Activated CD4-positive, alpha-beta T cell treated with anti-CD3 and anti-CD28 coated beads for 24 hours (primary cell): Measurements from ENCODE around the gene SORL1.
"Not testable (repeated sequence)": the region's sequence is repeated elsewhere in the genome, so short reads cannot be mapped to it uniquely, and the experiment has no call there.

Experiments
- DNase-seq, 2 donors: peaks; one replicate each; pipeline ENCODE4 v3.0.0-alpha.2; 2020; ENCODE audit warnings: low read depth in 2 of 2

Gene SORL1, protein sequence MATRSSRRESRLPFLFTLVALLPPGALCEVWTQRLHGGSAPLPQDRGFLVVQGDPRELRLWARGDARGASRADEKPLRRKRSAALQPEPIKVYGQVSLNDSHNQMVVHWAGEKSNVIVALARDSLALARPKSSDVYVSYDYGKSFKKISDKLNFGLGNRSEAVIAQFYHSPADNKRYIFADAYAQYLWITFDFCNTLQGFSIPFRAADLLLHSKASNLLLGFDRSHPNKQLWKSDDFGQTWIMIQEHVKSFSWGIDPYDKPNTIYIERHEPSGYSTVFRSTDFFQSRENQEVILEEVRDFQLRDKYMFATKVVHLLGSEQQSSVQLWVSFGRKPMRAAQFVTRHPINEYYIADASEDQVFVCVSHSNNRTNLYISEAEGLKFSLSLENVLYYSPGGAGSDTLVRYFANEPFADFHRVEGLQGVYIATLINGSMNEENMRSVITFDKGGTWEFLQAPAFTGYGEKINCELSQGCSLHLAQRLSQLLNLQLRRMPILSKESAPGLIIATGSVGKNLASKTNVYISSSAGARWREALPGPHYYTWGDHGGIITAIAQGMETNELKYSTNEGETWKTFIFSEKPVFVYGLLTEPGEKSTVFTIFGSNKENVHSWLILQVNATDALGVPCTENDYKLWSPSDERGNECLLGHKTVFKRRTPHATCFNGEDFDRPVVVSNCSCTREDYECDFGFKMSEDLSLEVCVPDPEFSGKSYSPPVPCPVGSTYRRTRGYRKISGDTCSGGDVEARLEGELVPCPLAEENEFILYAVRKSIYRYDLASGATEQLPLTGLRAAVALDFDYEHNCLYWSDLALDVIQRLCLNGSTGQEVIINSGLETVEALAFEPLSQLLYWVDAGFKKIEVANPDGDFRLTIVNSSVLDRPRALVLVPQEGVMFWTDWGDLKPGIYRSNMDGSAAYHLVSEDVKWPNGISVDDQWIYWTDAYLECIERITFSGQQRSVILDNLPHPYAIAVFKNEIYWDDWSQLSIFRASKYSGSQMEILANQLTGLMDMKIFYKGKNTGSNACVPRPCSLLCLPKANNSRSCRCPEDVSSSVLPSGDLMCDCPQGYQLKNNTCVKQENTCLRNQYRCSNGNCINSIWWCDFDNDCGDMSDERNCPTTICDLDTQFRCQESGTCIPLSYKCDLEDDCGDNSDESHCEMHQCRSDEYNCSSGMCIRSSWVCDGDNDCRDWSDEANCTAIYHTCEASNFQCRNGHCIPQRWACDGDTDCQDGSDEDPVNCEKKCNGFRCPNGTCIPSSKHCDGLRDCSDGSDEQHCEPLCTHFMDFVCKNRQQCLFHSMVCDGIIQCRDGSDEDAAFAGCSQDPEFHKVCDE (N-terminal part only)

DNA sequence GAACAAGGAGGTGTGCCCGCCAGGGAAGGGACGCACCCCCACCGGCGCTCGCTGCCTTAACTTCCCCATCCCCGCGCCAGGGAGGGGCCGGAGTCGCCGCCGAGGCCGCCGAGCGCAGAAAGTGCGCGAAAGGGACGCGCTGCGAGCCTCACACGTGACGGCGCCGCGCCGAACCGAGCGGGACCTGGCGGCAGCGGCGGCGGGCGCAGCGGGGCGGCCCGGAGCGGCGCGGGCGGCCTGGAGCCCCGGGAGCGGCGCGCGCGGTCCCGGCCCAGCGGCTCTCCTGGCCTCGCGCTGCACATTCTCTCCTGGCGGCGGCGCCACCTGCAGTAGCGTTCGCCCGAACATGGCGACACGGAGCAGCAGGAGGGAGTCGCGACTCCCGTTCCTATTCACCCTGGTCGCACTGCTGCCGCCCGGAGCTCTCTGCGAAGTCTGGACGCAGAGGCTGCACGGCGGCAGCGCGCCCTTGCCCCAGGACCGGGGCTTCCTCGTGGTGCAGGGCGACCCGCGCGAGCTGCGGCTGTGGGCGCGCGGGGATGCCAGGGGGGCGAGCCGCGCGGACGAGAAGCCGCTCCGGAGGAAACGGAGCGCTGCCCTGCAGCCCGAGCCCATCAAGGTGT lies at the start of gene SORL1:
TSS of gene SORL1 (plus strand) at position 329 of the 623 bp plus-strand sequence. CDS start at position 347, 18 bp downstream.
- DNase-seq = peak in 1 of 2 donors; percentile 65

DNA sequence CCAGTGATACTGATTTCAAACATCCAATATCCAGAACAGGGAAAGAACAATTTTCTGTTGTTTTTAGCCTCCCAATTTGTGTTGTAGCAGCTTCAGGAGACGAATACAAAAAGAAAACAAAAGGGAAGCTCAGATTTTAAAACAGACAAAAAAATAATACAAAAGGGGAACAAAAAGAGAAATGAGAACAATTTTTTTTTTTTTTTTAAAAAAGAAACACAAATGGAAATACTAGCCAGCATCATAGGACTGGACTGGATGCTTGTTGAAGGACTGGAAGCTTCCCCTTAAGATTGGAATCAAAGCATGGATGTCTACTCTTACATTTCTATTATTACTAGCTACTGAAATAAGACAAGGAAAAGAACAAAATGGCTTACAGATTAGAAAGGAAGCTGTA lies 46.5 kb upstream of the SORL1 start:
- no peak for DNase-seq

DNA sequence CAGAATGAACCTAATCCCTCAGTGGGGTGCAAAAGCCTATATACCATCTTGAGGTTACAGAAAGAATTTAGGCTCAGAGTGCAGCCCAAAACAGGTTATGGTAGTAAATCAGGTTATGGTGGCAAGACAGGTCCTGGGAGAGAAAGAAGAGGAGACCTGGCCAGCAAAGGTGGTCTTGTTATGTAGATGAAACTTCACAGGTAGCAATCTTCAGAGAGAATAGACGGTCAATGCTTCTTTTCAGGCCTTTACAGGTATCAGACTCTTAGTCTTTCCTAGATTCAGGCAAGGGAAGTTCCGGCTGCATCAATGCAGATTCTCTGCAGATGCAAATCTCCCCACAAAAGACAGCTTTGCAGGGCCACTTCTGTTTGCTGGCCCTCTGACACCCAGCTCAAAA lies 45.8 kb upstream of the SORL1 start:
- DNase-seq = no peak

DNA sequence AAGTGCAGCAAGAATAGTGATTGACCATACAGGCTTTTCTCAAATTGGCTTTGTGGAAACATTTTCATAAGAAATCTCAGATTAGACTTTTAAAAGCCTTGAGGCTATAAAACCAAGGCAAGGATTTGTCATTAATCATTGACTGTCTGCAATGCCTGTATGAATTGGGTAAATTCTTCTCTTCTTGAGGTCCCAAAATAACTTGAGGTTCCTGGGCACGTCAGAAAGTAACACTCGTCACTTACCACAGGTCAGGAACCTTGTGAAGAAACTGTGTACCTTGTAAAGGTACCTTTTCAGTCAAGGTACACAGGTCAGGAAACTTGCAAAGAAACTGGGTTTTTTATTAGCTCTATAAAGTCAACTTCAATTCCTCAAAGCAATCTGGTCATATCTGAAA lies 43.3 kb upstream of the SORL1 start:
- DNase-seq = no peak

DNA sequence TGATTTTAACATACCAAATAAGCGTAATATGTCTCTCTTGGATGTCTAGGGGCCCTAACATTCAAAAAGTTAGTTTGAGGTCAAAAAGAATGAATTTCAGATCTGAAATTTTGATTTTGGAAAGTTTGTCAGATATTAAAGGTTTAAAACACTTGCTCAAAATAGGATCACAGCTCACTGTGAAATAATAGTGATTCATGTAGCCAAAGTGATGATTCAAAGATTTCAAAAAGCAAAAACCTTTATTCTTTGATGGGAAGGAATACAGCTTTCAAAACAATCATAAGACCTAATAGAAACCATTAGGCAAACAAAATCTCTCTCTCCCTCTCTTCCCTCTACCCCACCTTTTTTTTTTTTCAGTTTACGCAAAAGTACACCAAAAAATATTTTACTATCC lies 42.1 kb upstream of the SORL1 start:
- not testable (repeated sequence) for DNase-seq

DNA sequence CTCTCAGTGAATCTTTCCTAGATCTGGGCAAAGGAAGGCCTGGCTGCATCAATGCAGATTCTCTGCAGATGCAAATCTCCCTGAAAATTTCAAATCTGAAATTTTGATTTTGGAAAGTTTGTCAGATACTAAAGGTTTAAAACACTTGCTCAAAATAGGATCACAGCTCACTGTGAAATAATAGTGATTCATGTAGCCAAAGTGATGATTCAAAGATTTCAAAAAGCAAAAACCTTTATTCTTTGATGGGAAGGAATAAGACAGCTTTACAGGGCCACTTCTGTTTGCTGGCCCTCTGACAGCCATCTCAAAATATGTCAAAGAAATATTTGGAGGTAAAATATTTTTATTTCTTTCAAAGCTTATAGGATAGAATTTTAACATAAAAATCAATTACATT lies 40.8 kb upstream of the SORL1 start:
- DNase-seq = not testable (repeated sequence)

DNA sequence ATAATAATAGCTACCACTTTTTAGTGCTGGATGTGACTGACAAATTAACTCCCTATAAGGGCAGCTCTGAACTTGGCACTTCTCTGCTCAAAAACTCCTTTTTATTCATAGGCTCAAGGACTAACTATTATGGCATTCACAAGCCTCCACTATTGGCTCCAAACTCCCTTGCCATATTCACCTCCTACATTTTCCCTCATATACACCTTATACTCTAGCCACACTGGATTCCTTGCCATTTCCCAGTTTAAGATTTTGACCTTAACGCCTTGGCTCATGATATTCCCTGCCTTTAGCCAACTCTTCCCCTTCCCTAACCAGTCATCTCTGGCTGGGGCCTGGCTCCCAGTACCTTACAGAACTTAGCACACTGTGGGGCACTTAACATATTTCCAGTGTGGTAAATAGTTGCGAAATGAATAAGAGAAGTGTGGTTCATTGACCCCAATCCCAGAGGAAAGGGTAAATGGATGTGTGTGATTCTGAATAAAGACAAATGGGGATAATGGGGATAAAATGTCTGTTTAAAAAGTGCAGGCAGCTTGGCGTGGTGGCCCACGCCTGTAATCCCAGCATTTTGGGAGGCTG lies 40.0 kb upstream of the SORL1 start:
- DNase-seq = no peak

DNA sequence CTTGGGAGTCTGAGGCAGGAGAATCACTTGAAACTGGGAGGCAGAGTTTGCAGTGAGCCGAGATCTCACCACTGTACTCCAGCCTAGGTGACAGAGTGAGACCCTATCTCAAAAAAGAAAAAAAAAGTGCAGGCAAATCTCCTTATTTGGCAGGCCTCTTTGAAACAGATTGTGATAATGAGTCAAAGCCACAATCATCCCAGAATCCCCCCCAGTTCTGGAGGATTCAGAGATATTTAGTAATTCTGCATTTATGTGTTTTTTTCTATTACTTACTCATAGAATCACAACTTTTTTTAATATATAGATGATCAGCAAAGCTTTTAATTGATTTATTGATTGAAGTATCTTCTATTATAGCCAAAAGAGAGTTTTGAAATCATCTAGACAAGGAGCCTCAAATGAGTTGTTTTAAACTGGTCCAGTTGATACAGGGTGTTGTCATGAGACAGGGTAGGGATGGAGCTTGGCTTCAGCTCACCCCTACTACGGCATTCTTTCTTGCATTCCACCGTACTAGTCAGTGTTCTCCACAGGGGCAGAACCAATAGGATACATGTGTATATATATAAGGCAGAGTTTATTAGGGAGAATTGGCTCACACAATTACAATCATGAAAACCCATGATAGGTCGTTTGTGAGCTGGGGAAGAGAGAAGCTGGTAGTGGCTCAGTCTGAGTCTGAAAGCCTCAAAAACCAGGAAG lies 39.3 kb upstream of the SORL1 start:
- no peak for DNase-seq

DNA sequence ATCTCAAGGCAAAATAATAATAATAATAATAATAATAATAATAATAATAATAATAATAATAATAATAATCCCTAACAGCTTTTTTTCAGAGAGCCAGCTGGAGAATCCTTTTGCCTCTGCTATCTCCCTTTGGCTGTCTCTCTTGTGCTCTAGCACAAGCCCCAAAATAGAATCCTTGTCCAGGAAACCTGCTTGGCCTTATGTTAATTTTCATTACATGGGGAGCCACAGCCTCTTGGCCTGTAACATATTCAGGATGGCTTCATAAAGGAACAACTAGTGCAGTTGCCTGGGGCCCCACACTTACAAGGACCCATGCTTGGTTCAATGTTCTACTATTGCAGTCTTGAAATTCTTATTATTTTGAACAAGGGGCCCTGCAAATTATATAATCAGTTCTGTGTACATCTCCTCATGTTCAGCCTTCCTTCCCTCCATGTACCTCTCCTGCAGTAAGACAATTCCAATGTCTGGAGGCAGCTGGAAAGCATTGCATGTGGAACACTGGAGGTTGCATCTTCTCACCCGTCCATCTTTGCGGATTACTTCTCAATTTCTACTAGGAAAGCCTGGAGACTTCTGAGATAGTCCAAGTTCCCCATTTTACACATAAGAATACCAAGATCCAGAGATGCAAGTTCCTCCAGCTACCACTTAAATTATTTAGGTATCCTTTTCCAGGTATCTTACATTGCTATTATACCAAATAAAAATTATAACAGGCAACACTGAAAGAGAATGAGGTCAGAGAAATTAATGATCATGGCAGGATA lies 37.8 kb upstream of the SORL1 start:
- DNase-seq = no peak

DNA sequence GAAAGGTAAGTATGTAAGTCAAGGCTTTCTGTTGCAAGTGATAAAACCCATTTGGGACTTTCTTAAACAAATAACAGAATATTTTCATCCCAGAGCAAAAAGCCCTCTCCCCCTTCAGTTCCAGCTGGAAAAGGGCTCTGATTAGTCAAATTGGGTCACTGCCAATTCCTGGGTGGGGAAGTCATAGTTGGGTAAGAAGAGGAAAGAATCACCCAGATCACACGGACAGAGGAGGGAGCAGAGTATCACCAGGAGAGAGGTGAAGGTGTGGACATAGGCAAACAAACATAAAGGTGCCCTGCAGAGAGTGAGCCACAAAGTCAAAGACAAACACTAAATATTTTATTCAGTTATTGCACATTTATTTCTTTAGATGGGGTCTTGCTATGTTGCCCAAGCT lies 36.3 kb upstream of the SORL1 start:
- DNase-seq = no peak

DNA sequence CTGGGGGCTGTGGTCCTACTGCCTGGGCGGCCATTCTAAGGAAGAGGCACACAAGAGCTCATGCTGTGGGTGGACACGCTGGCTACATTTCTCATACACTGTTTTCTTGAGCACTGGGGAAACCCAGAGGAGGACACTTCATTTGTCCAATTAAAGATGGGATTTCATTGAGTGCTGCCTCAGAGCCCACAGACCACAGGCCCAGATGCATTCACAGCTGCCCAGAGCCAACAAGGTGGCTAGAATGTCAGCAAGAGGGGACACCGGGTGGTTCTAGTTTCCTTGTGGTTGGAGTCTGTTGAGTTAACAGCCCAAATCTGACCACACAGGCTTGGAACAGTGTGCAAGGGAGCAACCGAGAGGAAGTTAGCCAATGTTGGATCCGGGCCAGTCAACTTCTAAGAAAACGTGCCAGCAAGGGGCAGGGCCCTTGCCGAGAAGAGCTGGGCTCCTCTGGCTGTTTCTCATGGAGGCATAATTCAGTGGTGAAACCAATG lies 35.0 kb upstream of the SORL1 start:
- peak in 1 of 2 donors; percentile 16 for DNase-seq

DNA sequence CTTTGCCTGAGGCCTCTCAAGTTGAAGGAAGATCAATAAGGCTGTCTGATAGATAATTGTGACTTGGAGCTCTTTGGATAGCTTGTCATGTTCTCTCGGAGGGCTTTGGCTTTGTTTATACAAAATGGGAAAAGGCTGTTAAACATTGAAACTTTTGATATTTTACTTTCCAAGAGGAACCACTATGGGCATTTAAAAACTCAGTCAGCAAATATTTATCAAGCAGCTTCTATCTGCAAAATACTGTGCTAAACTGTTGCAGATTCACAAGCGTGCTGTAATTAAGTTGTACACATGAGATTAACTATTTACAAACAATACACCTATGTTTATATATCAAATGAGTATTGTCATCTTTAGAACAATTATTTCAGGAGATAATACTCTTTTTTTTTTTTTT lies 34.5 kb upstream of the SORL1 start:
- no peak for DNase-seq

DNA sequence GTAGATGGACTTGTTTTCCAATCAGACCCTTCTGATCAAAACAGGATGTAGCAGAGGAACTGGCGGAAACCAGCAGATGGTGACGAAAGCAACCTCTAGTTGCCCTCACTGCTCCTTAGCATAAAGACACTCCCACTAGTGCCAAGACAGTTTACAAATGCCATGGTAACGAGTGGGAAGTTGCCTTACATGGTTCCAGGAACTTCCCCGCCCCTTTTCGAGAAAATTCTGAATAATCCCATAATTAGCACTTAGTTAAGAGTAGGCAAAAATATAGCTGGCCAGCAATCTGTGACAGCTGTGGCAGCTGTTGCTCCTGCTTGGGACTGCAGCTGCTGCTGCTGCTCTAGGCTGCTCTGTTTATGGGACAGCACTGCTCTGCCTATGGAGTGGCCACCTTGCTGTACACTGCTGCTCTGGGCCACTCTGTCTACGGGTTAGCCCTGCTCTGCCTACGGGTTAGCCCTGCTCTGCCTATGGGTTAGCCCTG lies 33.4 kb upstream of the SORL1 start:
- no peak for DNase-seq

DNA sequence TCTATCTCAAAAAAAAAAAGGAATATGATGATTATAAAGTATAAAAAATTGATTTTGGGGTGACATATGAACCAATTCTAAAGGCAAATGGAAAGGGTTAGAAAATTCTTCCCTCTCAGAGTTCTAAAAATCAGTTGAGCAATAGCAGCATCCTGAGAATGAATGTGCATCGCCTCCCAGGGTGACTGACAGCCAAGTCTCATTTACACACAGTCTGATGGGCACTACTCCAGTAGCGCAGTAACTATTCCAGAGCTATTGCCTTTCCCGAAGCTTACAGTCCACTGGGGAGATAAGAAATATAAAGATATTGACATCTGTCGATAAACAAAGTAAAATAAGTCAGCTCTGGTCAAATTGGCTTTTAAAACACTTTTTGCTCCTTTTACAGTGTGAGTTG lies 32.3 kb upstream of the SORL1 start:
- no peak for DNase-seq

DNA sequence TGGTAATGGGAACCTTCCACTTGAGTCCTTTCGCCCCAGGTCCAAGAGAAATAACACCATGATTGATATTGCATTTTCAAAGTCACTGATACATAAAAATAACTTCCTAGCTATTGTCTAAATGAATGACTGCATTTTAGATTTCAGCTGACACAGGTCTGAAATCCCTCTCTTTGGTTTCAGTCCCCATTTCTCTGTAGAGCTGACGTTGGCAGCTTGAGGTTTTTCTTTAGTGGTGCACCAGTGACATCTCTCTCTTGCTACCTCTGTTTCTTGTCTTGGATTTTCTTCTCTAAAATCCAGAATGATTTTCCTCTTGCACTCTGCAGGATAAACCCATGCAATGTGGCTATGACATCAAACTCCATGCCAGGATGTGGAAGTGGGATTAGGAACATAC lies 31.7 kb upstream of the SORL1 start:
- DNase-seq = no peak

DNA sequence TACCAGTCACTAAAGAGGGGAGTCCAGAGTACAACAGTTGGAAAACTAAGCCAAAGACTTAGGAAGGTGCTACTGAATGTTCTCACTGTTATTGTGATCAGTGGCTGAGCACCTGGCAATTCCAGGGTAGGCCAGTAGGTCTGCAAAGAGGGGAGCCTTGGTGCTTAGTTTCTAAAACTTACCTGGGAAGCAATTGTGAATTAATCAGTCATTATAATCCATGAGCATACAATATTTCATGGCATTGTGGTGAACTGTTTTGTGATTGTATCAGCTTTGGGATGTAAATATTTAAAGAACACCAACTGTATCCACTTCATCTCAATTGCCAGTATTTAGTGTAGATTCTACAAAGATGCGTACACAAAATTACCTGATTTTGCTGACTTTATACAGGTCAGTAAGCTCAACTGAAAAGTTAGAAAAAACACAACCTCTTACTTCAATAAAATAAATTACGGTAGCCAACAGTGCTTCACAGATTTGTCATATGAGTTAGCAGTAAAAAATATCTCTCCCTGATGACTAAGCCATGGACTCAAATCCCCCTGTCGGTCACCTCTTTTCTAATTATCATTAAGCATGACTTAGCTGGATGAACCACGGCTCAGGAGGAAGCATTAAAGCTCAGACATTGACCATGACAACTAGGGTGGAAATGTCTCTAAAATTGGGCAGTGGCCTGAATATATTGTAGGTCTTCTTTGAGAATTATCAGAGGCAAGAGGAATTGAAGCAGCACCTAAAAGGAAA lies 30.8 kb upstream of the SORL1 start:
- DNase-seq = no peak

DNA sequence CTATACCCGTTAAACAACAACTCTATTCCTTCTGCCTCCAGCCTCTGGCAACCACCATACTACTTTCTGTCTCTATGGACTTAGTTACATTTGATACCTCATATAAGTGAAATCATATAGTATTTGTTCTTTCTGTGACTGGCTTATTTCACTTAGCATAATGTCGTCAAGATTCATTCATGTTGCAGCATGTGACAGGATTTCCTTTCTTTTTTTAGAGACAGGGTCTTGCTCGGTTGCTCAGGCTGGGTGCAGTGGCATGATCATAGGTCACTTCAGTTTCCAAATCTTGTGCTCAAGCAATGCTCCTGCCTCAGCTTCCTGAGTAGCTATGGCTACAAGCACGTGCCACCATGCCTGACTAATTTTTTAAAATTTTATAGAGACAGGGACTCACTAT lies 29.4 kb upstream of the SORL1 start:
- no peak for DNase-seq

DNA sequence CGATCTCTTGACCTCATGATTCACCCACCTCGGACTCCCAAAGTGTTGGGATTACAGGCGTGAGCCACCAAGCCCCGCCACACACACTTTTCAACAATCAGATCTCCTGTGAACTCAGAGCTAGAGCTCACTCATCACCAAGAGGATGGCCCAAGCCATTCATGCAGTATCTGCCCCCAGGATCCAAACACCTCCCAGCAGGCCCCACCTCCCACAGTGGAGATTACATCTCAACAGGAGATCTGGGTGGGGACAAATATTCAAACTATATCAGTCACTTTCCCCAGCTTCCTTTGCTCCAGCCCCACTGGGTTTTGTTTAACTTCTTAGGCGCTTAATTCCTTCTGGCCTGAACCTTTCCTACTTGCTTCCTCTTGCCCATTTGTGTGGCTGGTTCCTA lies 26.3 kb upstream of the SORL1 start:
- DNase-seq = no peak
